ENCODE results near the gene MAMDC2.
"Not testable (repeated sequence)": the region's sequence is repeated elsewhere in the genome, so short reads cannot be mapped to it uniquely, and the experiment has no call there.

MAMDC2 gene

GRCh38 chr9:70218767-70219166 lies 175.1 kb downstream of the MAMDC2 start:
- no peak for DNase-seq

- no peak for DNase-seq
Observed at GRCh38 chr9:70220216-70220615, 176.6 kb downstream of the MAMDC2 start.

- DNase-seq = no peak
Observed at GRCh38 chr9:70222354-70222753, 178.7 kb downstream of the MAMDC2 start.

- DNase-seq = no peak
Observed at GRCh38 chr9:70228118-70228517, 184.5 kb downstream of the MAMDC2 start.

- DNase-seq = no peak
Observed at GRCh38 chr9:70228611-70229010, 185.0 kb downstream of the MAMDC2 start.

- no peak for DNase-seq
Observed at GRCh38 chr9:70229026-70229425, 185.4 kb downstream of the MAMDC2 start.

- no peak for DNase-seq
Observed at GRCh38 chr9:70229579-70229978, 185.9 kb downstream of the MAMDC2 start.

GRCh38 chr9:70232476-70232875 lies 188.8 kb downstream of the MAMDC2 start:
- DNase-seq = no peak

- not testable (repeated sequence) for DNase-seq
Observed at GRCh38 chr9:70234208-70234607, 190.6 kb downstream of the MAMDC2 start.

GRCh38 chr9:70245952-70246351 lies 202.3 kb downstream of the MAMDC2 start:
- not testable (repeated sequence) for DNase-seq

GRCh38 chr9:70250221-70250620 lies 206.6 kb downstream of the MAMDC2 start:
- no peak for DNase-seq

- DNase-seq = no peak
Observed at GRCh38 chr9:70255486-70255885, 211.8 kb downstream of the MAMDC2 start.

GRCh38 chr9:70256123-70256551 lies 212.5 kb downstream of the MAMDC2 start:
- DNase-seq = no peak

- no peak for DNase-seq
Observed at GRCh38 chr9:70257502-70257901, 213.9 kb downstream of the MAMDC2 start.

- peak in 2 of 5 donors; percentile 15 to 65 for DNase-seq
Observed at GRCh38 chr9:70257991-70258691, 214.5 kb downstream of the MAMDC2 start.

- peak; percentile 80 to 93 (median 81) for DNase-seq
Observed at GRCh38 chr9:70258692-70259511, 215.3 kb downstream of the MAMDC2 start, which contains the start of gene SMC5. Gene SMC5 (plus strand): TSS chr9:70258978. CDS start chr9:70259079, 101 bp downstream.

GRCh38 chr9:70259512-70259802 lies 215.8 kb downstream of the MAMDC2 start:
- DNase-seq = no peak

- no peak for DNase-seq
Observed at GRCh38 chr9:70260007-70260443, 216.4 kb downstream of the MAMDC2 start.

- no peak for DNase-seq
Observed at GRCh38 chr9:70260606-70261005, 217.0 kb downstream of the MAMDC2 start.

- no peak for DNase-seq
Observed at GRCh38 chr9:70261131-70261870, 217.7 kb downstream of the MAMDC2 start.

GRCh38 chr9:70262366-70262765 lies 218.7 kb downstream of the MAMDC2 start:
- peak in 1 of 5 donors; percentile 24 for DNase-seq

- DNase-seq = no peak
Observed at GRCh38 chr9:70262948-70263347, 219.3 kb downstream of the MAMDC2 start.

GRCh38 chr9:70263421-70263820 lies 219.8 kb downstream of the MAMDC2 start:
- DNase-seq = no peak

Data from T-helper 1 cell (primary cell).